HepG2 (cell line): ENCODE results near the gene SHISA6. TPM values are rescaled to one million over a fixed set of nuclear protein-coding genes. Genes with fewer than 3 reads are reported as not detected.

Source experiments
- KLF15 ChIP-seq: sonication (generic); formaldehyde crosslinking; IDR thresholded peaks from 2 replicates; pipeline ENCODE4 v1.8.1; 2023; ENCODE audit warnings: borderline replicate concordance, mild to moderate bottlenecking, inconsistent platforms, missing genetic modification reagents, mixed read lengths
- NFATC3 ChIP-seq: sonication (generic); formaldehyde crosslinking; IDR thresholded peaks from 2 replicates; pipeline ENCODE4 v1.5.1; 2020; ENCODE audit warnings: mild to moderate bottlenecking, missing genetic modification reagents
- ONECUT2 ChIP-seq: sonication (generic); formaldehyde crosslinking; IDR thresholded peaks from 2 replicates; pipeline ENCODE4 v1.4.0; 2020; ENCODE audit warnings: missing genetic modification reagents
- PBX3 ChIP-seq: sonication (generic); formaldehyde crosslinking; IDR thresholded peaks from 2 replicates; pipeline ENCODE4 v1.8.1; 2023; ENCODE audit warnings: missing genetic modification reagents, inconsistent platforms, borderline replicate concordance
- ZBTB39 ChIP-seq: sonication (generic); formaldehyde crosslinking; IDR thresholded peaks from 2 replicates; pipeline ENCODE4 v1.5.0; 2020; ENCODE audit warnings: missing genetic modification reagents
- ZHX2 ChIP-seq, 2 experiments: sonication (generic) in 1 of 2; formaldehyde crosslinking in 1 of 2; IDR thresholded peaks; 2 replicates each; pipeline versions ENCODE4 v1.6.1 to v1.9.0; 2014 to 2022; ENCODE audit warnings: antibody characterized with exemption in 1 of 2, borderline replicate concordance in 1 of 2, inconsistent platforms in 1 of 2, low read depth in 1 of 2, missing genetic modification reagents in 1 of 2
- ZNF329 ChIP-seq: sonication (generic); formaldehyde crosslinking; IDR thresholded peaks from 2 replicates; pipeline ENCODE4 v1.9.0; 2021; ENCODE audit warnings: low read depth, mild to moderate bottlenecking, missing genetic modification reagents
- ZNF362 ChIP-seq: sonication (generic); formaldehyde crosslinking; IDR thresholded peaks from 2 replicates; pipeline ENCODE4 v1.4.0; 2020; ENCODE audit warnings: missing genetic modification reagents, mild to moderate bottlenecking, borderline replicate concordance
- polyA plus RNA-seq, 8 experiments: library from polyadenylated mRNA; depleted of rRNA in 3 of 8; stranded (reverse) in 7 of 8; unstranded in 1 of 8; fragments of >200 nt; fragmentation: Illumina TruSeq in 4 of 8; extraction: Trizol in 4 of 8; gene quantifications; 2 replicates each; pipeline versions ENCODE4 v1.2.1 to v1.2.3, GENCODE V29; 2011 to 2016; ENCODE audit warnings: low read depth in 4 of 8, missing spikeins in 1 of 8, mixed read lengths in 1 of 8; ENCODE audit not compliant: insufficient read depth in 1 of 8
- total RNA-seq, 5 experiments: library from RNA; depleted of rRNA; stranded (reverse); fragments of >200 nt; fragmentation: Illumina TruSeq; extraction: Trizol; gene quantifications; 2 replicates each; pipeline ENCODE4 v1.2.3, GENCODE V29; 2016; ENCODE audit warnings: low read depth in 1 of 5

Gene SHISA6
- total and polyA plus RNA-seq, 2 of the 13 experiments (the other 11 are each of a cell fraction or from before 2014, with no cell fraction given), result not detected

- no peak for TF ChIP-seq ZNF362 (CRISPR knock-in tag)
- TF ChIP-seq PBX3, result no peak
- no peak for TF ChIP-seq ONECUT2 (CRISPR knock-in tag)
- no peak for TF ChIP-seq KLF15 (CRISPR knock-in tag)
- TF ChIP-seq ZBTB39, result no peak
- no peak for TF ChIP-seq ZNF329 (CRISPR knock-in tag)
- no peak for TF ChIP-seq NFATC3 (CRISPR knock-in tag)
- no peak for TF ChIP-seq ZHX2 (IDR thresholded peaks at IDR 0.05; ENCODE audit: low read depth)
- no peak for TF ChIP-seq ZHX2 (CRISPR knock-in tag; IDR thresholded peaks at IDR 0.05; ENCODE audit: borderline replicate concordance)
- TF ChIP-seq, all 625 proteins: peak for 0
Measured at GRCh38 chr17:11209906-11210305, 31.1 kb upstream of the SHISA6 start (continued).
